ENCODE results near the gene RPN1.

- TF ChIP-seq CTCF (IDR thresholded peaks at IDR 0.05): no peak
- no peak for TF ChIP-seq POLR2A (IDR thresholded peaks at IDR 0.05)
Measured at GRCh38 chr3:128663151-128663550, 12.5 kb upstream of the RPN1 start.
